ENCODE data around the gene CFAP157.

DNA sequence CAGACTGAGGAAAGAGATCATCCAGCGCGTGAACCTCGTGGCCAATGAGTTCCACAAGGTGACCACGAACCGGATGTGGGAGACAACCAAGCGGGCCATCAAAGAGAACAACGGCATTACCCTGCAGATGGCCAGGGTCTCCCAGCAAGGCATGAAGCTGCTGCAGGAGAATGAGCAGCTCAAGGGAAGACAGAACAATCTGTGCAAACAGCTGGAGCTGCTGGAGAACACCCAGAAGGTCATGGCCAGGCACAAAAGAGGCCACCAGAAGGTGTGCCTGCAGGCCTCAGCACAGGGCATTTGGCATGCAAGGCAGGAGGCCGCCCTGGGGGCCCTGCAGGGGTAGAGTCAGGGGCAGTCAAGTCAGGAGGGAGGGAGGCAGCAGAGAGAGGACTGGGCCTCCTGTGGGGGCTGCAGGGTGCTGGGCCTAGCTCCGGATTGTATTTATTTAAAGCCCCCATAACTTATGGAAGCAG lies 4.5 kb downstream of the CFAP157 start:
- TF ChIP-seq, protein P1, sequence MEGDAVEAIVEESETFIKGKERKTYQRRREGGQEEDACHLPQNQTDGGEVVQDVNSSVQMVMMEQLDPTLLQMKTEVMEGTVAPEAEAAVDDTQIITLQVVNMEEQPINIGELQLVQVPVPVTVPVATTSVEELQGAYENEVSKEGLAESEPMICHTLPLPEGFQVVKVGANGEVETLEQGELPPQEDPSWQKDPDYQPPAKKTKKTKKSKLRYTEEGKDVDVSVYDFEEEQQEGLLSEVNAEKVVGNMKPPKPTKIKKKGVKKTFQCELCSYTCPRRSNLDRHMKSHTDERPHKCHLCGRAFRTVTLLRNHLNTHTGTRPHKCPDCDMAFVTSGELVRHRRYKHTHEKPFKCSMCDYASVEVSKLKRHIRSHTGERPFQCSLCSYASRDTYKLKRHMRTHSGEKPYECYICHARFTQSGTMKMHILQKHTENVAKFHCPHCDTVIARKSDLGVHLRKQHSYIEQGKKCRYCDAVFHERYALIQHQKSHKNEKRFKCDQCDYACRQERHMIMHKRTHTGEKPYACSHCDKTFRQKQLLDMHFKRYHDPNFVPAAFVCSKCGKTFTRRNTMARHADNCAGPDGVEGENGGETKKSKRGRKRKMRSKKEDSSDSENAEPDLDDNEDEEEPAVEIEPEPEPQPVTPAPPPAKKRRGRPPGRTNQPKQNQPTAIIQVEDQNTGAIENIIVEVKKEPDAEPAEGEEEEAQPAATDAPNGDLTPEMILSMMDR (IDR thresholded peaks at IDR 0.05), result no peak
- no peak for TF ChIP-seq POLR2A (IDR thresholded peaks at IDR 0.05)
- no peak for TF ChIP-seq EP300 (IDR thresholded peaks at IDR 0.05)
